HG03095 (cell line): Measurements from ENCODE around the gene TRPM4.
"Not testable (repeated sequence)": the region's sequence is repeated elsewhere in the genome, so short reads cannot be mapped to it uniquely, and the experiment has no call there.

Experiments
- ATAC-seq: cut with Tn5 transposase; IDR thresholded peaks from one replicate; pipeline ENCODE4 v1.9.1; 2021; ENCODE audit warnings: moderate library complexity; ENCODE audit not compliant: unreplicated experiment

Gene TRPM4

DNA sequence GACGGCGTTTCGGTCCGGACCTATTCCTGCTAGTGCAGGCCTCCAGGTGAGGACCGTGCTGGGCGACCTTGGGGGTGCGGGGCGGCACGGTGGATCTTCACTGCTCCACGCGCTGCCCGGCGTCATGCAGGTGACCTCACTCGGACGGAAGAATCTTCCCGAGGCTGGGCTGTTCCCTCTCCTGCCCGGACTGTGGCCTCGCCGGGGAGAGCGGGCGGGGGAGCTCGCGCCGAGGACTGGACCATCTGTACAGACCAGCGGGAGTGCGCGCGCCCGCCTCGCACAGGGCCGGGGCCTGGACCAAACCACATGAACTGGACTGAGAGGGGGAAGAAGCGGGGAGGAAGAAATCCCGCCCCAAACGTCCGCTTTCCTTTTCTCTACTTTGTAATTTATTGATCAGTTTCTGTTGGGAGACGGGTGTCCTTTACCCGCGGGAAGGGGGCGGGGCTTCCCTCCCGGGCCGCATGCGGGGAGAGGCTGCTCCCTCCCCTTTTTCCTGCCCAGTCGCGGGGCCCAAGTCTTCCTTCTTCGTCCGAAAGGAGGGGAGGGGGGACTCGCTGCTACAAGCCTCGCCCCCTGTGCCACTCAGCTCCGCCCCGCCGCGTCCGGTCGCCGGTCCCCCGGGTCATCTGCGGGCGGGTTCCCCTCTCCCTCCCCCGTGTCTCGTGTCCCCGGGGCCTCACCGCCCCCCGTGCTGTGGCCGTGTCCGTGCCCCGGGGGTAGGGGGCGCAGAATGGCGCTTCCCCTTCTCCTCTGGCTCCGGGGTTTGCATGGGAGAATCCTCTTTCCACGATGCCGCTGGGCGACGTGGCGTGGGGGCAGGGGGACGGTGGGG is 7.3 kb upstream of the TRPM4 start:
- no peak for ATAC-seq

DNA sequence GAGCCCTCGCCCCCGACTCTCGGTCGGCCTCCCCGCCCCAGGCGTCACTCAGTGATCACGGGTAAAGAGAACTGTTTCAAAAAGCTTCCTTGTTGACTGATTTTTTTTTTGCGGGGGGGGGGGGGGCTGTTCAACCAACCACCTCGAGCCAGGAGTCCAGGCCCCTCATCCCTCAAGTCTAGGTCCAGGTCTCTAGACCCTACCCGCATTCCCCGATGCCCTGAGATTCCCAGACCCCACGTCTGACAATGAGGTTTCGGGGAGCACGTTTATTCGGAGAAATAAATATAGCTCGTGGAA is 6.7 kb upstream of the TRPM4 start:
- ATAC-seq, result no peak

DNA sequence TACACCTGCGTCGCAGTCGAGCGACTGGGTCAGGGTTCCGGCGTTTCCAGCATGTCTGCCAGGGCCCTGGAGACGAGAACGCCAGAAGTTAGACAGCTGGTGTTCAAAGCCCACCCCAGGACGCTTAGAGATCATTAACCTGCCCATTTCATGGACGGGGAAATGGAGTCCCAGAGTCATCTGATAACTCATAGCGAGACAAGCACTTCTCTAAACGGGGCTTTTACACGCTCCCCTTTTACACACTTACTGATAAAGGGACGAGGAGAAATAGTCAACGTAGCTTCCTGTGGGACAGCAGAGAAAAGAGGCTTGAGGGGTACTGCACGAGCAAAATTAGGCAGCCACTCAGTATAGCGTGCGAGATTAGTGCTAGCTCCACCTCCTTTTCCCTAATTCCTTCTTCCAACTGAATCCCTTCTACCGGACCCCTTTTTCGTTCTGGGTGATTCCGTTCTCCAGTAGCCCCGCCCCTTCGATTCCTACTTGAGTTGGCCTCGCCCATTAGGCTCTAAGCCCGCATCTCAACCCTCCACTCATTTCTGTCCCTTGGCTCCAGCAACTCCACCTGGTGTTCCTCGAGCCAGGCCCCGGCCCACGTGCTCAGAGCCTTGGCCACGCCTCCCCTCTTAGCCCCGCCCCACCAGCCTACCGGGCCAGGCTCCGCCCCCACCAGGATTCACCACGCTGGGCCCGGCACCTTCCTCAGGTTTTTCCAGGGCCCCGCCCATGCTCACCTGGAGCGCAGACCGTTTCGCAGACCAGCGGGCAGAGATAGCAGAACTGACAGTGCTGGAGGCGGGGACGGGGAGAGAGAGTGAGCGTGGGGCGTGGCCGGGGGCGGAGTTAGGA is 6.1 kb upstream of the TRPM4 start:
- no peak for ATAC-seq

DNA sequence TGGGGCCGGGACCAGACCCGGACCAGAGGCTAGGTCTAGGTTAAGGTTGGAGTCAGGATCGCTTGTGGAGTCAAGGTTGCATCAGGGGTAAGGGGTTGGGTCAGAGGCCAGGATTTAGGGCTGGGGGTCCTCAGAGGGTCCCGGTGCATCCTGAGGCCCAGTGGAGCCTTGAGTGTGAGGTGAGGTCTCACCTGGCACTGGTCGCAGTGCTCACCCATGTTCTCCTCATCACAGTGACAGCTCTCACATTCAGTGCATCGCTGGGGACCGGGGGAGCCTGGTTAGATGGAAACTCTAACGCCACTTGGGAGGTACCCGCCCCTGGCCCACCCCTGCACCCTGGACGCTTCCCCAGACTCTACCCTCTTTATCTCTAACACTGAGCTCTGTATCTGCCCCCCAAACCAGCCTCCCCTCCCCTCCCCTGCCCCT is 5.5 kb upstream of the TRPM4 start:
- no peak for ATAC-seq

DNA sequence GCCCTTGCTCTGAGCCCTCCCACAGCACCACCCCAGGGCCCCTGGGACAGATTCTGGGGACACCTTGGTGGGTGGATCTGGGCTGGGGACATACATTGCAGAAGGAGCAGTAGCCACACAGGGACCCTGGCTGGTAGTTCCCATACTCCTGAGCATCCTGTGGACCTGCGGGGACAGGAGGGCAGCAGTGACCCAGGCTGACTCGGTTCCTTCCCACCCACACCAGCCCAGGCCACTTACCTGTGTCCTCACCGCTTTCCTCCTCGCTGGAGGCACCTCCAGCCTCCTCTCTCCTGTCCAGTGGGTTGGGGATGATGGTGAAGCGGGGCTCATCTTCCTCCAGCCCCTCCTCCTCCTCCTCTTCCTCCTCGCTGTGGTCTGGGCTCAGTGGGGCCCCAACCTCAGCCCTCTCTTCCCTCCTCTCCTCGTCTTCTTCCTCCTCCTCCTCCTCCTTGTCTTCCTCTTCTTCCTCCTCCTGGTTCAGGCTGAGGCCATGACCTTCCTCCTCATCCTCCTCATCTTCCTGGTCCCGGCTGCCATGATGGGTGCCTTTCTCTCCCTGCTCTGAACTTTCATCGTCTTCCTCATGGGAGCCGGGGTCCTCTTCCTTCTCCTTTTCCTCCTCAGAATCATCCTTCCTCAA is 4.3 kb upstream of the TRPM4 start:
- ATAC-seq, result no peak

DNA sequence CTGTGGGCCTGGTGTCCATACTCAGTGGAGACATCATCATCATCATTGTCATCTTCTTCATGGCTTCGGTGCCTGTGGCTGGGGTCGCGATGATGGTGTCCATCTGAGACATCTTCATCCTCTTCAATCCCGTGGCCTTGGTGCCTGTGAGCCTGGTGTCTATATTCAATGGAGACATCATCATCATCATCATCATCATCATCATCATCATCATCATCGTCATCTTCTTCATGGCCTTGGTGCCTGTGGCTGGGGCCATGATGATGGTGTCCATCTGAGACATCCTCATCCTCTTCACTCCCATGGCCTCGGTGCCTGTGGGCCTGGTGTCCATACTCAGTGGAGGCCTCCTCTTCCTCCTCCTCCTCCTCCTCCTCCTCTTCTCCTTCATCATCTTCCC is 3.3 kb upstream of the TRPM4 start:
- no peak for ATAC-seq

DNA sequence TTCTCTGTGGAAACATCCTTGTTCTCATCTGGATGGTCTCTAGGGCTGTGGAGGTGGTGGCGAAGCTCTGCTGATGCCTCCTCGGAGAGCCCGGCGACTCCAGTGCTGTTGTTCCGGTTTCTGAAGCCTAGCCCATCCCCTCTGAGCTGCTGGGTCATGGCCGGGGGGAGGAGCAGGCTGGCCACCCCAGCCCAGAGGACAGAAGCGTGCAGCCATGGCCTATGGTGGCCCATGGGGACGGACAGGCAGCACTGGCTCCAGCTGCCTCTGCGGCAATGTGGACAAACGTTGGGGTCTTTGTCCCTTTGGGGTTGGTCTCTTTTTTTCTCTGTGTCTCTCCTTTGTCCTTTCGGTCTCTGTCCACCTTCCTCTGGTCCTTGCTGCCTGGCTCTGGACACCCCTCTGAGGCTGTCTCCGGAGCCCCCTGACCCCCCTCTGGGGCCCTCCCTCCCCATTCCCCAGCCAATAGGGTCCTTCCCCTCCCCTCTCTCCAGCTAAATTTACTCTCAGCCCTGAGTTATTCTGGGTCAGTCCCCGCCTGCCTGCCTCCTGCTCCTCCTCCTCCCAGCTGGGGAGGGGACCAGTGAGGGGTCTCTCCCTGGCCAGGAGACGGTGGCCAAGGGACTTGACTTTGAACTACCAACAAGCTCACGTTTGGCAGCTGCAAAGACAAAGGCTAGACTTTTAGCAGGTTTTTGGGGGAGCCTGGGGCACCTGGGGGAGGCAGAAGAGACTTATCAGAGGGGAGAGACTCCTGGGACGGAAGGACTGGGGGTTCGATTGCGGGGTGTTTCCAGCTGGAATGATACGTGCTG is 2.4 kb upstream of the TRPM4 start, which contains the start of gene HRC:
Gene HRC, minus strand, starts transcription at position 392 of the 815 bp plus-strand sequence. Its CDS starts 159 bp downstream, at position 233.
- ATAC-seq, result no peak

DNA sequence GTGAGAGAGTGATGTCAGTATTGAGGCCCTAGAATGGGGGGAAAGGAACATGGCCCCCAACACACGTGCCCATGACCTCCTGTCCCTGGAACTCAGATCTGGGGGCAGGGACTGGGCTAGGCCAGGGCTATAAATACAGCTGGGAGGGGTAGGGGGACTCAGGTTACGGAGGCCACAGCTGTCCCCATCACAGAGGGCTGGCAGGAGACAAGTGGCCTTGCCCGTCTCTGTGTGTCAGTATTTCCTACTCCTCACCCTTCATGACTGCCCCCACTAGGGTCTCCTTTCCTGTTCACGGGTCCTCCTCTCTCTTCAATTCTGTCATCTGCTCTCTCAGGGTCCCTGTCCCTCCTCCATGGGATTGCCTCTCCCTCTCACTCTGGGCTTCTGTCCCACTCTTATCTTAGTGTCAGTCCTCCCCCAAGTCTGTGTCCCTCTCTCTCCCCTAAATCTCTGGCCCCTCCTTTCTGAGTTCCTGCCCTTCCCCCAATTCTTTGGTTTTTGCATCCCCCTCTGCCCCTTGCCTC is 1.7 kb upstream of the TRPM4 start:
- no peak for ATAC-seq

DNA sequence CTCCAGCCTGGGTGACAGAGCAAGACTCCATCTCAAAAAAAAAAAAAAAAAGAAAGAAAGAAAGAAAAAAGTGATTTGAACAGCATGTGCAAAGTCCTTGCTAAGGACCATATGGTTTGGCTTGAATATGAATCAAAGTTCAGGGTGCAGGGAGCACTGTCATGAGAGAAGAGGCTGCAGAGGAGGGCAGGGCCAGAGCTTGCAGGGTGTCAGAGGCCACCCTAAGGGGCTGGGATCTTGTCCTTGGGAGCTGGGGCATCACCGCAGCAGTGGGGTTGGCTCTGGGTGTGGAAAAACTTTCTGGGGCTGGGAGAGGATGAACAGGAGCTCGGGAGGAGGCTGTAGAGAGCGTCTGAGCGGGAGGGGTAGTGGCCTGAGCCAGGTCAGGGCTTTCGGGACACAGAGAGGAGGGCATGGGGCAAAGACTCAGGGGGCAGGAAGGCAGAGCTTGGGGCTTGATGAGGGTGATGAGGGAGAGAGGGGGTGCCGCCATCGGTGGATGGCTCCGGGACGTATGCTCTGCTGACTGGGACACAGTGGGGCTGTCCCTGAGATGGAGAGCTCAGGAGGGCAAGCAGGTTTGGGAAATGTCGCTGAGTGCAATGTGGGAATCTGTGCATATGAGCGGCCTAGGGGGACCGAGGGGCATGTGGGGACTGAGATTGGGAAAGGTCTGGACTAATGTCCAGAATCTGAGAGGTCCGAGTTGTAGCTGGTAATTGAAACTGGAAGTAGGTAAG is 3.0 kb downstream of the TRPM4 start:
- ATAC-seq, result no peak

DNA sequence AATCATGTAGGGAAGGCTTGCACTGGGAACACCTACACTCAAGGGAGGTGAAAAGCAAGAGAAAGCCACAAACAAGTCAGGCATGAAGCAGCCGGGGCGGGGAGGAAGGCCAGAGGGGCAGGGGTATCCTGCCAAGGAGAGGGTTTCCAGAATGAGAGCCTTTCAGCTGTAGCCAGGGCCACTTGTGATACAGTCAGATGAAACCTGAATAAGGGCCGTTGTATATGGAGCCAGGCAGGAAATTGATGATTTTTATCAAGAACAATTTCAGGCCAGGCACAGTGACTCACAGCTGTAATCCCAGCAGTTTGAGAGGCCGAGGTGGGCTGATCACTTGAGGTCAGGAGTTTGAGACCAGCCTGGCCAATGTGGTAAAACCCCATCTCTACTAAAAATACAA is 4.4 kb downstream of the TRPM4 start:
- ATAC-seq, result no peak

DNA sequence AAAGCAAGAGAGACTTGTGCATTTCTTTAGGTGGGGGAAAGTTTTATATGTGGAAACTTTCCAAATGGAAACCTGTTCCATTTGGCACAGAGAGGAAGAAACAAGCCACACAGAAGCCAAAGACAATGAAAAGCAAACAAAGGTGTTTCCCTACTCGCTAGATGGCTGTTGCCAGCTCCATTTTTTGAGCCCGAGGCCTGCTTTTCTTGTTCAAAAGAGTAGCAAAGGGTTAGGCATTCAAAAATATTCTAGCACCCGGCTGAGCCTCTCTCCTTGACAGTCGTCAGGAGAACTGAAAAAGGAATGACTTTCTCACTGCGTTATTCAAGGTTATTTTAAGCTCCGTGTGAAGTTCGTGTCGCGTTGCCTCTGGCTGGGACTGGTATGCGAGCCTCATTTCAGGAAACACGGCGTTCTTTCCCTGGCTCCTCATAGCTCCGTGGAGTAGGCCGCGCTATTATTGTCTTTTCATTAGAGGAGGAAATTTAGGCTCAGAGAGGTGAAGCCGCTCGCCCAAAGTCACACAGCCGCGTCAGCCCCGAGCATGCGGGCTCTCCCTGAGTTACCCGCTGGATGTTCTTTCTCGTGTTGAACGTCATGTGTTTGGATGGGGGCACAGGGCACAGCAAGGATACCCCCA is 7.6 kb downstream of the TRPM4 start:
- no peak for ATAC-seq

DNA sequence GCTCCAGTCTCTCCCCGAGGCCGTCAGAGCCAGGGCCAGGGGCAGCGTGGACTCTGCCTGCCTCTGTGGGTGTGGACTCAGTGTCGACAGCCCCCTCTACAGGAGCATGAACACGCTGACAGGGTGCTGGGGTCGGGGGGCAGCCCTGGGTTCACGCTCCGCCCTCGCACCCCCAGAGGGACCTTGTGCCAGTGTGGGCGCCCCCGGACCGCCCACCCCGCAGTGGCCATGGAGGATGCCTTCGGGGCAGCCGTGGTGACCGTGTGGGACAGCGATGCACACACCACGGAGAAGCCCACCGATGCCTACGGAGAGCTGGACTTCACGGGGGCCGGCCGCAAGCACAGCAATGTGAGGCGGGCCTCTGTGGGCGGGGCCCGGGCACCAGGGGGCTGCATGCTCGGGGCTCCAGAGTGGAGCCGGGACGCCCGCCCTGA is 8.3 kb downstream of the TRPM4 start:
- ATAC-seq, result no peak

DNA sequence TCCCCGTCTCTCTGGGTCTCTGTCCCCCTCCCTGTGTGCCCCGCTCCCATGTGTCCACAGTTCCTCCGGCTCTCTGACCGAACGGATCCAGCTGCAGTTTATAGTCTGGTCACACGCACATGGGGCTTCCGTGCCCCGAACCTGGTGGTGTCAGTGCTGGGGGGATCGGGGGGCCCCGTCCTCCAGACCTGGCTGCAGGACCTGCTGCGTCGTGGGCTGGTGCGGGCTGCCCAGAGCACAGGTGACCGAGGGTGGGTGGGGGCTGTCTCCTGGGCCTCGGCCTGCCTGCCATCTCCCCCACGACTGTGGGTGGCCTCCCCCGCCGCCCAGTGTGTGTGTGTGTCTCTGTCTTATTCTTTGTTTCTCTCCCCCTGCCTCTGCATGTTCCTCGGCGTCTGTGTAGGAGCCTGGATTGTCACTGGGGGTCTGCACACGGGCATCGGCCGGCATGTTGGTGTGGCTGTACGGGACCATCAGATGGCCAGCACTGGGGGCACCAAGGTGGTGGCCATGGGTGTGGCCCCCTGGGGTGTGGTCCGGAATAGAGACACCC is 10.3 kb downstream of the TRPM4 start:
- no peak for ATAC-seq

DNA sequence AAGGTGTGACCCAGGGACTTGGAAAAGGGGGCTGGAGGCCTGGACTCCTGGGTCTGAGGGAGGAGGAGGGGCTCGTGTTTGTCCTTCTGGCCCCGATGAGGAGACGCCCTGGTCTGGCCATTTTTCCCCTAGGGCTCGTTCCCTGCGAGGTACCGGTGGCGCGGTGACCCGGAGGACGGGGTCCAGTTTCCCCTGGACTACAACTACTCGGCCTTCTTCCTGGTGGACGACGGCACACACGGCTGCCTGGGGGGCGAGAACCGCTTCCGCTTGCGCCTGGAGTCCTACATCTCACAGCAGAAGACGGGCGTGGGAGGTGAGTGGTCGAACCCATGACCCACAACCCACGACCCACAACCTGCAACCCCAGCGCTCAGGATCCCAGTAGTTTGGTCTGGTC is 10.8 kb downstream of the TRPM4 start:
- ATAC-seq, result no peak

DNA sequence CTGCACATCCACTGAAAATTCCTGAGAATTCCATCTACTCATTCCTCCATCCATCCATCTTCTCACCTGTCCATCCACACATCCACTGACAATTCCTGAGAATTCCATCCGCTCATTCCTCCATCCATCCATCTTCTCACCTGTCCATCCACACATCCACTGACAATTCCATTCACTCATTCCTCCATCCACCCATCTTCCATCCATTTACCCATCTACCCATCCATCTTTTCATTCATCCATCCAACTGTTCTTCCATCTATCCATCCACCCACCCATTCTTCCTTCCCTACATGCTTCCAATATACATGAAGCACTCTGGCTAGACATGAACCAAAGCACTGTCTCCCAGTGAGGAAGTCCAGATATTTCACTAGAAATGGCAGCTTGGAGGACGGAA is 15.6 kb downstream of the TRPM4 start:
- ATAC-seq, result no peak

DNA sequence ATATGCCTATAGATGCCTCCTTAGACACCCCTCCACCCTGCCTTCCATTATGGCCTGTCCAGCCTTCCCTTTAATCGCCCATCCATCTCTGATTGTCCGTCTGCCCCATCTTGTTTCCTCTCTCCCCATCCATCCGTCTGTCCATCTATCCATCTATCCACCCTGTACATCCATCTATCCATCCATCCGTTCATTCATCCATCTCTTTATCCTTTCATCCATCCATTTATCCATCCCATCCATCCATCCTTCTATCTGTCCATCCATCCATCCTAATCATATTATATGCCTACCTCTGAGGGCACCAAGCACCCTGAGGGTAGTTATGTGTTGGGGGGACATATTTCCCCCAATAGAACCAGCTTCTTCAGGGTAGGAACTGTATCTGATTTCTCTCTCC is 23.1 kb downstream of the TRPM4 start:
- no peak for ATAC-seq

DNA sequence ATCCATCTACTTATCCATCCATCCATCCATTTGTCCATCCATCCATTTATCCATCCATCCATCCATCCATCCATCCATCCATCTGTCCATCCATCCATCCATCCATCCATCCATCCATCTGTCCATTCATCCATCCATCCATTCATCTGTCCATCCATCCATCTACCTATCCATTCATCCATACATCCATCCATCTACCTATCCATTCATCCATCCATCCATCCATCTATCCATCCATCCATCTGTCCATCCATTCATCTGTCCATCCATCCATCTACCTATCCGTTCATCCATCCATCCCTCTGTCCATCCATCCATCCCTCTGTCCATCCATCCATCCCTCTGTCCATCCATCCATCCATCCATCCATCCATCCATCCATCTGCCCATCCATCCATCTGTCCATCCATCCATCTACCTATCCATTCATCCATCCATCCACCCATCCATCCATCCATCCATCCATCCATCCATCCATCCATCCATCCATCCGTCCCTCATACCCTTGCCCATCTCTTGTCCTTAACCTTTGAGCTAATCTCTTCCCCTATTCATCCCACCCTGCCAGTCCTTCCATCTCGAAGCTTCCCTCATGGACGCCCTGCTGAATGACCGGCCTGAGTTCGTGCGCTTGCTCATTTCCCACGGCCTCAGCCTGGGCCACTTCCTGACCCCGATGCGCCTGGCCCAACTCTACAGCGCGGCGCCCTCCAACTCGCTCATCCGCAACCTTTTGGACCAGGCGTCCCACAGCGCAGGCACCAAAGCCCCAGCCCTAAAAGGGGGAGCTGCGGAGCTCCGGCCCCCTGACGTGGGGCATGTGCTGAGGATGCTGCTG is 24.6 kb downstream of the TRPM4 start:
- not testable (repeated sequence) for ATAC-seq

DNA sequence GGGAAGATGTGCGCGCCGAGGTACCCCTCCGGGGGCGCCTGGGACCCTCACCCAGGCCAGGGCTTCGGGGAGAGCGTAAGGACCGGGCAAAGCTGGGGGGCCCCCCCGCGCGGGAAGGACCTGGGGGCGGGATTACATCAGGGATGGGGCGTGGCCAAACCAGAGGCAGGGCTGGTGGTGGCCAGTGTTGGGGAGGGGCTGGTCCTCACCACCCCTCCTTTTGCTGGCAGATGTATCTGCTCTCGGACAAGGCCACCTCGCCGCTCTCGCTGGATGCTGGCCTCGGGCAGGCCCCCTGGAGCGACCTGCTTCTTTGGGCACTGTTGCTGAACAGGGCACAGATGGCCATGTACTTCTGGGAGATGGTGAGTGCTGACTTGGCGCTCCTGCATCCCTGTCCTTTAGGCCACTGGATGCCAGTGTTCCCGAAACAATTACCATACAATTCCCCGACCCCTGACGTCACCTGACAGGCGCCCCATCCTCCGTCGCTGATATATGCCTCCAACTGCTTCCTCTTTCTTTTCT is 25.3 kb downstream of the TRPM4 start:
- no peak for ATAC-seq
